Pancreas (tissue), 10 donors: ENCODE measurements around the gene CLEC20A. TPM values are rescaled to one million over a fixed set of nuclear protein-coding genes. Genes with fewer than 3 reads are reported as not detected.

Source experiments
- ATAC-seq, 4 donors: fragments of 200-7000 bp; cut with Tn5 transposase; one replicate each; pipeline versions ENCODE4 v1.8.0 to v1.9.1; 2020; ENCODE audit warnings: mild to moderate bottlenecking in 4 of 4, moderate library complexity in 4 of 4
- DNase-seq, 6 donors: peaks; one replicate each; pipeline ENCODE4 v3.0.0-alpha.2; 2020
- FAIRE-seq: peaks from 2 replicates; lab custom pipeline; 2012; peaks lifted over from hg19 to GRCh38; lab: Jason Lieb, UNC
- H3K27ac ChIP-seq, 4 donors: fragments of 200-600 bp; sonication (generic); 1 replicate in 3 of 4; 2 replicates in 1 of 4; pipeline versions ENCODE4 v1.5.0 to v1.8.0; 2020
- H3K27me3 ChIP-seq, 4 donors: fragments of 200-600 bp; one replicate each; pipeline ENCODE4 v1.8.0; 2021
- H3K36me3 ChIP-seq, 3 donors: fragments of 200-600 bp; sonication (generic) in 1 of 3; one replicate each; pipeline versions ENCODE4 v1.5.0 to v1.8.0; 2020 to 2021
- H3K4me1 ChIP-seq, 3 donors: fragments of 200-600 bp; one replicate each; pipeline ENCODE4 v1.8.0; 2021
- H3K4me3 ChIP-seq, 4 donors: fragments of 200-600 bp; sonication (generic) in 2 of 4; one replicate each; pipeline versions ENCODE4 v1.5.0 to v1.8.0; 2020 to 2021
- H3K9me3 ChIP-seq, 4 donors: fragments of 200-600 bp; one replicate each; pipeline ENCODE4 v1.8.0; 2021
- WGBS, 2 donors: extraction: QIAGEN DNeasy Blood & Tissue Kit; methylation state at CpG; one replicate each; pipeline ENCODE4 v1.1.7; 2013; 5-methylcytosine and 5-hydroxymethylcytosine counted together
- intact Hi-C, 3 donors: fragments of 100-400 bp; cut with DNase I; formaldehyde crosslinking; loops; one replicate each; pipeline versions ENCODE4 v1.11.1 to v1.14.2; 2022
- polyA plus RNA-seq, 2 donors: library from polyadenylated mRNA; stranded (reverse); fragments of 200-250 nt; gene quantifications; one replicate each; pipeline ENCODE4 v1.2.3, GENCODE V29; 2013
- total RNA-seq, 6 donors: library from RNA; stranded (reverse); fragmentation: NEBNext Ultra II Directional in 4 of 6; extraction: Animal tissue kit (Norgen Biotek cat#: 25700) in 4 of 6; gene quantifications; one replicate each; pipeline versions ENCODE4 v1.2.1 to v1.2.4, GENCODE V29; 2021 to 2023
- TF ChIP-seq, protein P1 (sequence below), 4 donors: fragments of 200-600 bp; sonication (generic) in 3 of 4; IDR thresholded peaks; one replicate each; pipeline versions ENCODE4 v1.5.0 to v1.8.0; 2021; ENCODE audit warnings: antibody characterized with exemption in 4 of 4
- donor health status: healthy with polysubstance abuse.
- donor health status: DM: no; HTN: no; CAD: no; lungs with moderate emphysema.
- donor health status: DM: no; HTN: no; CAD: no.
- donor health status: control.
- donor health status: control.
- donor health status: Bipolar disorder and iron deficiency.
- donor health status: DM: yes; HTN: yes; CAD: no.
- donor health status: DM: no; HTN: no; CAD: no.
- donor health status: DM: no; HTN: no; CAD: no.
- donor health status: DM: yes; HTN: yes; CAD: no.

CLEC20A gene
- total and polyA plus RNA-seq, 8 donors: not detected

DNA sequence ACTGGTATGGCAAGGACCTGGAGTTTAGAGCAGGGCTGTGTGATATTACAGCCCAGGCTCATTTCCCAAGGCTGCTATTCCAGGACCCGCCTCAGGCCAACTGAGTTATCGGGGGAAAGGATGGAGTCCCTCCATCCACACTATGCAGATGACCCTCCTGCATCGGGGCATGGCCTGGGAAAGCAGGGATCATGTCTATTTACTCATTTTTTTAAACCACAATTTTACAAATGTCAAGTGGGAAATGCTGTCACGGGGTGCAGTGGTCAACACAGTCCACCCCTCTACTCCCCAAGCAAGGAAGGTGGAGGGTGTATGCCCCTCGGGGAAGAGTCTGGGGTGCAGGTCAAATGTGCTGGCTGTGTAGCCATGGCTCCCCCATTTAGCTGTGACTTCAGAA lies 6.1 kb upstream of the CLEC20A start:
- no peak for ATAC-seq
- Histone ChIP-seq H3K27me3 (no peaks in the 10 kb centered on the region), H3K4me1 (no peaks in the 10 kb centered on the region), H3K36me3 (no peaks in the 10 kb centered on the region), H3K9me3 (no peaks in the 10 kb centered on the region), H3K4me3 (no peak overlapping the region), H3K27ac (no peak overlapping the region)
- TF ChIP-seq, protein P1, sequence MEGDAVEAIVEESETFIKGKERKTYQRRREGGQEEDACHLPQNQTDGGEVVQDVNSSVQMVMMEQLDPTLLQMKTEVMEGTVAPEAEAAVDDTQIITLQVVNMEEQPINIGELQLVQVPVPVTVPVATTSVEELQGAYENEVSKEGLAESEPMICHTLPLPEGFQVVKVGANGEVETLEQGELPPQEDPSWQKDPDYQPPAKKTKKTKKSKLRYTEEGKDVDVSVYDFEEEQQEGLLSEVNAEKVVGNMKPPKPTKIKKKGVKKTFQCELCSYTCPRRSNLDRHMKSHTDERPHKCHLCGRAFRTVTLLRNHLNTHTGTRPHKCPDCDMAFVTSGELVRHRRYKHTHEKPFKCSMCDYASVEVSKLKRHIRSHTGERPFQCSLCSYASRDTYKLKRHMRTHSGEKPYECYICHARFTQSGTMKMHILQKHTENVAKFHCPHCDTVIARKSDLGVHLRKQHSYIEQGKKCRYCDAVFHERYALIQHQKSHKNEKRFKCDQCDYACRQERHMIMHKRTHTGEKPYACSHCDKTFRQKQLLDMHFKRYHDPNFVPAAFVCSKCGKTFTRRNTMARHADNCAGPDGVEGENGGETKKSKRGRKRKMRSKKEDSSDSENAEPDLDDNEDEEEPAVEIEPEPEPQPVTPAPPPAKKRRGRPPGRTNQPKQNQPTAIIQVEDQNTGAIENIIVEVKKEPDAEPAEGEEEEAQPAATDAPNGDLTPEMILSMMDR (IDR thresholded peaks at IDR 0.05): no peak
- intact Hi-C loops: loop anchor here in 2 of 3 donors (5.0 to 10.0 kb wide), 3 partner anchors 191 to 468 kb away; no protein-coding TSS in a partner anchor
- 80 to 83% methylated on average over 5 of the region's 5 CpGs for WGBS, 2 donors
- no peak for FAIRE-seq
- DNase-seq: no peak

DNA sequence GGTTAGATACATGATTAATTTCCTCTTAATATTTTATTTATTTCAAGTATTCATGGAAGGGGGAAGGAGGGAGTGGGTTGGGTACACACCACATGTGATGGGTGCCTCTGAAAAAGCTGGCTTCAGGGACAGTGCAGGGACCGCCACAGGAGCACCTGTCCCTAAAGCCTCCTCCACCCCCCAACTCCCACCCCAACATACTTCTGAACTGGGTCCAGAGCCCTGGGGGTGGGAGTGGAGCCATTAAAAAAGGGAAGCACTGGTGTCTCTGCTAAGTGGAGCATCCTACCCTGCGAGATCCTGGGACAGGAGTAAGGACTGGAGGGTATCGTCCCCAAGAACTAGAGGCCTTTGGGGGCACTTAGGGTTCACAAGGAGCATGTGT lies 5.6 kb upstream of the CLEC20A start:
- intact Hi-C loops: loop anchor here in 2 of 3 donors (5.0 to 10.0 kb wide), 3 partner anchors 190 to 468 kb away; no protein-coding TSS in a partner anchor
- FAIRE-seq (no peak), ATAC-seq (no peak), DNase-seq (no peak)
- no peak overlapping the region for H3K27ac ChIP-seq
- TF ChIP-seq, protein P1 (IDR thresholded peaks at IDR 0.05): no peak
- no peaks in the 10 kb centered on the region for H3K4me1 ChIP-seq
- no peaks in the 10 kb centered on the region for H3K27me3 ChIP-seq
- H3K36me3 ChIP-seq: no peaks in the 10 kb centered on the region
- 79 to 88% methylated on average over 3 of the region's 3 CpGs for WGBS, 2 donors
- H3K9me3 ChIP-seq: no peaks in the 10 kb centered on the region
- no peak overlapping the region for H3K4me3 ChIP-seq

DNA sequence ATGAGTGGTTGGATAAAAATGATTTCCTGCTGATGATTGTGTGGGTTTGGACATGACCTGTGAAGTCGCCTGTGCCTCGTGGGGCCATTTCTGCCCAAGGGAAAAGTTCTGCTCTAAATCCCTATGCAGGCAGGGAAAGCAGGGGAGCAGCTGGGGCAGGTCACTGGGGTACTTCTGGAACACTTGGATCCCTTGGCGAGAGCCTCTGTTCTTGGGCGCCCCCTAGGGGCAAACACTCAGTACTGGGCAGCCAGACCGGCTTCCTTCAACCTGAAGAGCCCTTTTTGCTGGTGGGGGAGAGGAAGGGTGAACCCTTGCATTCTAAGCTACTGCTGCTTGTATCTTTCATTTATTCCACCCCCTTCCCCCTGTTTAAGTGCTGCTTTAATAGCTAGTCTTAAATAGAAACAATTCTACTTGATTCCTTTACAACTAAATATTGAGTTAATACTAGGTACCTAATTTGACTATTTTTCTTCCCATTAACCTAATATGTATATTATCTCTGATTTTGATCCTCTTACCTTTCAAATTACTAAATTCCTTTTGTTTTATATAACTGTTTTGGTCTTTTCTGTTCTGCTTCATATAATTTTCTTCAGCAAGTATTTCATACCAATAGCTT lies 5.1 kb upstream of the CLEC20A start:
- Histone ChIP-seq H3K27me3 (no peaks in the 10 kb centered on the region), H3K4me3 (no peak overlapping the region), H3K36me3 (no peaks in the 10 kb centered on the region), H3K9me3 (no peaks in the 10 kb centered on the region), H3K27ac (no peak overlapping the region), H3K4me1 (no peaks in the 10 kb centered on the region)
- DNase-seq: peak; percentile 62 to 92 (median 81)
- WGBS, 2 donors: 14 to 22% methylated on average over 5 of the region's 5 CpGs
- FAIRE-seq: no peak
- TF ChIP-seq, protein P1 (IDR thresholded peaks at IDR 0.05): peak; percentile 87 to 95 (median 92)
- ATAC-seq: peak; percentile 81 to 93 (median 88)
- intact Hi-C loops: loop anchor here in 2 of 3 donors (5.0 to 10.0 kb wide), 3 partner anchors 190 to 467 kb away; no protein-coding TSS in a partner anchor

DNA sequence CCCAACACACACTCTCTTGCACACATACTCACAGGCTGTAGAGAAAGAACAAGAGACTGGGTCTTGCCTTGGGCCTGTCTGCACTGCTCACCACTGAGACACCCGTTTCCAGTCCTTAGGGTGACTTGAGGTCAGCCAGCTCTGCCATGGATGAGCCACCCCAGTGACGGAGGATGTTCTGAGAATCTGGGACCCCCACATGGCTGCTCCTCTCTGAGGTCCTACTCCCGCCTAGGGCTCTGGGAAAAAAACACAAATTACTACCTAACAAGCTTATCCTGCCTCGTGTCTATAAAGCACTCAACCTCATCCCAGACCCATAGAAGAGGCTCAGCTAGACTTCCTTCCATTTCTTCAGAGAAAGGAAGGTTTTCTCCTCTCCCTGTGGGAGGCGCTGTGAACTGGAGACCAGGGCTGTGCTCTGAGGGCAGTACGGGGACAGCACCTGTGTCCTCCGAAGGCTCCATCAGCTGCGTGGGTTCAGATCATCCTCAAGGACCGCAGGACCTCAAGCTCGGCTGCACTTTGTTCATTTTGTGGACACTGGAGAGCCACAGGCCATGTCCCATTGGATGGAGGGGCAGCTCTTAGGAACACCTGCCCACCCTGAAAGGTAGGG lies 4.3 kb upstream of the CLEC20A start:
- intact Hi-C loops: loop anchor here in 2 of 3 donors (5.0 to 10.0 kb wide), 3 partner anchors 189 to 466 kb away; no protein-coding TSS in a partner anchor

More for the DNA sequence above, 4.3 kb upstream of the CLEC20A start:
- FAIRE-seq (no peak), DNase-seq (no peak), ATAC-seq (no peak)
- H3K36me3 ChIP-seq: no peaks in the 10 kb centered on the region
- no peak overlapping the region for H3K27ac ChIP-seq
- no peaks in the 10 kb centered on the region for H3K9me3 ChIP-seq
- TF ChIP-seq, protein P1 (IDR thresholded peaks at IDR 0.05): no peak
- no peak overlapping the region for H3K4me3 ChIP-seq
- no peaks in the 10 kb centered on the region for H3K4me1 ChIP-seq
- WGBS, 2 donors: 76 to 86% methylated on average over 10 of the region's 10 CpGs
- no peaks in the 10 kb centered on the region for H3K27me3 ChIP-seq
